ENCODE measurements around the gene PARP2. TPM values are rescaled to one million over a fixed set of nuclear protein-coding genes. Genes with fewer than 3 reads are reported as not detected.

Gene PARP2
- total and polyA plus RNA-seq, 9 of the 15 experiments (the other 6 are each of a cell fraction or from before 2014, with no cell fraction given) = 19.7 to 50.5 (median 29.9) TPM

DNA sequence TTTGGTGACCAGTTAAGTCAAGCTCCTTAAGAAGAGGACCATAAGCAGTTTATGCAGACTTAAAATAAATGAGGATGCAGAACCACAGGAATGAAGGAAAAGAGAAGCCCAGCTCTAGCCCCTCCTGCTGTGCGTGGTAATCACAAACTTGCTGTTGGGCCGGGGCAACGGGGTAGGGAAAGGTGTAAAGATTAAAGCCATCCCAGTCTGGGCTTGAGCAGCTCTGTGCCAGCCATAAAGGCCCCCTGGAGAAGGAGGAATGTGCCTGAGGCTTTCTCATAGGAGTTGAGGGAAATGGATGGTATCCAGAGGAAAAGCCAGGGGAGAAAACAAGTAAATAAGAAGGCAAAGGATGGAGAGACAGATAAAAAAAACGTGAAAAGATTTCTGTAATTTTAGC lies 44.7 kb downstream of the PARP2 start:
- Histone ChIP-seq H4K20me1 (replicated peaks; ENCODE audit: control insufficient read depth, insufficient read depth, low read length) (no peaks in the 10 kb centered on the region), H3K27ac (ENCODE audit: extremely low read depth, low read depth, low read length) (no peak overlapping the region), H3K9ac (ENCODE audit: insufficient read depth in 1 of 2, low read depth in 2 of 2, low read length in 2 of 2) (no peak overlapping the region), H3K79me2 (ENCODE audit: control insufficient read depth, insufficient read depth, low read length) (no peaks in the 10 kb centered on the region), H3K9me3 (replicated peaks; ENCODE audit: control insufficient read depth, insufficient read depth, low read depth, low read length) (no peaks in the 10 kb centered on the region), H2AFZ (ENCODE audit: low read depth, low read length) (no peak overlapping the region), H3K4me3 (no peak overlapping the region), H3K9me1 (ENCODE audit: control insufficient read depth, insufficient read depth, low read length) (no peaks in the 10 kb centered on the region), H3K4me1 (replicated peaks in 1 of 2; ENCODE audit: control insufficient read depth in 2 of 2, insufficient read depth in 2 of 2, low read length in 2 of 2) (no peaks in the 10 kb centered on the region), H3K27me3 (ENCODE audit: control insufficient read depth in 2 of 2, insufficient read depth in 2 of 2, low read length in 2 of 2) (no peaks in the 10 kb centered on the region), H3K4me2 (ENCODE audit: insufficient read depth, low read length) (no peak overlapping the region), H3K36me3 (ENCODE audit: control insufficient read depth, insufficient read depth, low read length) (peaks cover 37% of the 10 kb centered on the region; the same call in 2 of the 3 replicates)
- no TSS peak for BruUV-seq (replicated peaks)
- DNase-seq (ENCODE audit: extremely low read depth in 1 of 4, low spot score in 3 of 4) (no peak), FAIRE-seq (no peak), ATAC-seq (no peak)
- intact Hi-C loops (cut with micrococcal nuclease) (no loop called here), in situ Hi-C loops (cut with MboI) (no loop called here)
- WGBS (ENCODE audit: insufficient coverage, low coverage, missing lambda C conversion rate) = 35% methylated on average over 4 of the region's 4 CpGs
- POLR2A ChIA-PET = interaction anchor here (0.9 kb wide), 1 partner anchor 11 kb away, joined by 3 read pairs; no protein-coding TSS in a partner anchor
- TF ChIP-seq TAF1 (IDR thresholded peaks at IDR 0.05; ENCODE audit: control insufficient read depth, extremely low read depth, insufficient read depth, low read length, severe bottlenecking) (no peak), POLR2B (IDR thresholded peaks at IDR 0.05; ENCODE audit: low read depth, partially characterized antibody) (no peak), POLR2A (conservative IDR thresholded peaks at IDR 0.05) (no peak), HDAC6 (IDR thresholded peaks at IDR 0.05; ENCODE audit: low read depth, low read length) (no peak), ZNF766 (CRISPR knock-in tag; conservative IDR thresholded peaks at IDR 0.05) (no peak), ZNF140 (CRISPR knock-in tag; IDR thresholded peaks at IDR 0.05) (no peak), ZBTB1 (CRISPR knock-in tag; IDR thresholded peaks at IDR 0.05; ENCODE audit: borderline replicate concordance, low read depth) (no peak), POU5F1 (IDR thresholded peaks at IDR 0.05; ENCODE audit: borderline replicate concordance, low read depth, low read length, partially characterized antibody) (no peak), ZNF830 (CRISPR knock-in tag; IDR thresholded peaks at IDR 0.05) (no peak), DPF2 (IDR thresholded peaks at IDR 0.05) (no peak), OTX1 (CRISPR knock-in tag; IDR thresholded peaks at IDR 0.05) (no peak)
- TF ChIP-seq, protein P1, sequence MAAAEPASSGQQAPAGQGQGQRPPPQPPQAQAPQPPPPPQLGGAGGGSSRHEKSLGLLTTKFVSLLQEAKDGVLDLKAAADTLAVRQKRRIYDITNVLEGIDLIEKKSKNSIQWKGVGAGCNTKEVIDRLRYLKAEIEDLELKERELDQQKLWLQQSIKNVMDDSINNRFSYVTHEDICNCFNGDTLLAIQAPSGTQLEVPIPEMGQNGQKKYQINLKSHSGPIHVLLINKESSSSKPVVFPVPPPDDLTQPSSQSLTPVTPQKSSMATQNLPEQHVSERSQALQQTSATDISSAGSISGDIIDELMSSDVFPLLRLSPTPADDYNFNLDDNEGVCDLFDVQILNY (CRISPR knock-in tag; IDR thresholded peaks at IDR 0.05) = no peak
- TF ChIP-seq, protein P2, sequence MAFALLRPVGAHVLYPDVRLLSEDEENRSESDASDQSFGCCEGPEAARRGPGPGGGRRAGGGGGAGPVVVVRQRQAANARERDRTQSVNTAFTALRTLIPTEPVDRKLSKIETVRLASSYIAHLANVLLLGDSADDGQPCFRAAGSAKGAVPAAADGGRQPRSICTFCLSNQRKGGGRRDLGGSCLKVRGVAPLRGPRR (CRISPR knock-in tag; IDR thresholded peaks at IDR 0.05) = no peak
- TF ChIP-seq, protein P3, sequence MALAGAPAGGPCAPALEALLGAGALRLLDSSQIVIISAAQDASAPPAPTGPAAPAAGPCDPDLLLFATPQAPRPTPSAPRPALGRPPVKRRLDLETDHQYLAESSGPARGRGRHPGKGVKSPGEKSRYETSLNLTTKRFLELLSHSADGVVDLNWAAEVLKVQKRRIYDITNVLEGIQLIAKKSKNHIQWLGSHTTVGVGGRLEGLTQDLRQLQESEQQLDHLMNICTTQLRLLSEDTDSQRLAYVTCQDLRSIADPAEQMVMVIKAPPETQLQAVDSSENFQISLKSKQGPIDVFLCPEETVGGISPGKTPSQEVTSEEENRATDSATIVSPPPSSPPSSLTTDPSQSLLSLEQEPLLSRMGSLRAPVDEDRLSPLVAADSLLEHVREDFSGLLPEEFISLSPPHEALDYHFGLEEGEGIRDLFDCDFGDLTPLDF (CRISPR knock-in tag; IDR thresholded peaks at IDR 0.05) = no peak
- CTCF ChIA-PET (ENCODE audit: low intra/inter-chr PET ratio) = no interaction called here

Measured in K562 (cell line).